Hematopoietic multipotent progenitor cell treated with erythropoietin and hydrocortisone succinate and interleukin-3 and kit ligand, for 15 days (in vitro differentiated cells): Measurements from ENCODE around the gene OR10G3.
"Not testable (repeated sequence)": the region's sequence is repeated elsewhere in the genome, so short reads cannot be mapped to it uniquely, and the experiment has no call there.

ENCODE experiments used
- DNase-seq: peaks from one replicate; pipeline ENCODE4 v3.0.0-alpha.2; 2015; ENCODE audit warnings: low spot score

OR10G3 gene, protein sequence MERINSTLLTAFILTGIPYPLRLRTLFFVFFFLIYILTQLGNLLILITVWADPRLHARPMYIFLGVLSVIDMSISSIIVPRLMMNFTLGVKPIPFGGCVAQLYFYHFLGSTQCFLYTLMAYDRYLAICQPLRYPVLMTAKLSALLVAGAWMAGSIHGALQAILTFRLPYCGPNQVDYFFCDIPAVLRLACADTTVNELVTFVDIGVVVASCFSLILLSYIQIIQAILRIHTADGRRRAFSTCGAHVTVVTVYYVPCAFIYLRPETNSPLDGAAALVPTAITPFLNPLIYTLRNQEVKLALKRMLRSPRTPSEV

DNA sequence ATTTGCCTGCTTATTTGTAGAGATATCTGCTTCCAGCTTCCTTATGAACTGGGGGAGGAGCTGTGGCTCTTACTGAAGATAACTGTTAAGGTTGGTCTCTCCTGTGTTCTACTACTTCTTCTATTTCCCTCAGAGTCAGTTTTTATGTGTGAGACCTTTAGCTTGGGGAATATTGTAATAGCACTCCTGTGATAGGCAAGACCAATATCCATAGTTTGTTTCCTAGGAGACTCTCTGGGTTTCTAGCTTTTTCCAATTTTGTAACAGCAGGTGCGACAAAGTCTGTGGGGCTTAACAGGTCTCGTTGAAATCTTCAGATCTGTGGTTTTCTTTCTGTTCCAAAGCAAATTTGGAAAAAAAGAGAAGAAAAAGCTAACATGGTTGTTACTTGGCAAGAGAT lies at the start of gene OR10G3:
TSS of gene OR10G3 (minus strand) at position 101 of the 400 bp plus-strand sequence. CDS start 9,332 bp downstream, outside the sequence.
- DNase-seq: no peak

DNA sequence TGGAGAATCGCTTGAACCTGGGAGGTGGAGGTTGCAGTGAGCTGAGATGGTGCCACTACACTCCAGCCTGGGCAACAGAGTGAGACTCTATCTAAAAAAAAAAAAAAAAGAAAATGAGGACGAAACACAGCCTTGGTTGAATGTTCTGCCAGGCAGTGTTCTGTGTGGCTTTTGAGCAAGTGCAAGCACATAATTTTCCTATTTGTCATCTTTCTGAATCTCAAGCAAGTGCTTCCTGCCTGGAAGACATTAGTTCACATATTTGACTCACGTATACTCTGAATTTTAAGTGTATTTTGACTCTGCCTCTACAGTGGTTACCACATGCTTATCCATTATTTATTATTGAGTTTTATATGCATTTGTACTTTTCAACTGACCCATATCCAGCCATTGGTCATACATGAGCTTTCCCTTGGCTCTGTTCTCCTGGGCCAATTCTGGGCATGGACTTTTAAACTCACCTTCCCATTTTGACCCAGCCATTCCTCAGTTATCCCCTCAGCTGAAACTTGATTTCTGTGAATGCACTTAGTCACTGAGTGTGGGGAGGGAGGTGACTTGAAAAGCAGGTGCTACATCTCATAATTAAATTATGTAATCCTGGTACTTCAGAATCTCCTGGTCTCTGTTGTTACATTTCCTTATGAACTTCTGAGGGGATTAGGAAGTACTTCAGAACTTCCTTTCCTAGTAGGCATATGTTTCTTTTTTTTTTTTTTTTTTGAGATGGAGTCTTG lies 46.8 kb upstream of the OR10G3 start:
- no peak for DNase-seq

DNA sequence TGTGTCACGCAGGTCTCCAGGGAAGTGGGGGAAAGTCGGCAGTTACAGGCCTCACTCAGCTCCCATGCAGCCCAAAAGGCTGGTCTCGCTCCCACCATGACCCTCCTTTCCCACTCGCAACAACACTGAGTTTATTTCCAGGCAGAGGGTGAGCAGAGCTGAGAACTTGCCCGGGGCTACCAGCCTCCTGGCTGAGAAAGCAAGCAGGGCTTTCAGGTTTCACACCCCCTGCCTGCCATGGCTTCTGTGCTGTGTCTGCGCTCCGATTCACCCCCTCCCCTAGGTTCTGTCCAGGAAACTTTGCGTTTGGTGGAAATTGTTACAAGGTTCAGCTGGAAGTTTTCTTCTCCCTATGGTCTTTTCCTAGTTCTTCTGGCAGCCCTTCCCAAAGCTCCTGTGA lies 37.7 kb upstream of the OR10G3 start:
- DNase-seq: no peak

DNA sequence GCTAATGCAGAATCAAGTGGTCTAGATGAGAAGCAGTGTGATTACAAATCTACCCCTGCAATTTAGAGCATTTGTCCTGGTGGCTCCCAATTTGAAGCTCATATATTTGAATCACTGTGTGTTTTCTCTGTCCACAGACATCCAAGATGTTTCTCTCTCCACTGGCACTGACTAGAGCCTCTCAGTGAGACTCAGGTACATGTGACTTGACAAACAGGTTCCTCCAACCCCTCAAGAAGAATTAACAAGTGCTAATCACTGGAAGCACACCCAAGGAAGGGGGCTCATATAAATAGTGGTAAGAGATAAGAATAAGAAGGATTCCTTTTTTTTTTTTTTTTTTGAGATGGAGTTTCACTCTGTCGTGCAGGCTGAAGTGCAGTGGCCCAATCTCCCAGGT lies 34.4 kb upstream of the OR10G3 start:
- DNase-seq: no peak

DNA sequence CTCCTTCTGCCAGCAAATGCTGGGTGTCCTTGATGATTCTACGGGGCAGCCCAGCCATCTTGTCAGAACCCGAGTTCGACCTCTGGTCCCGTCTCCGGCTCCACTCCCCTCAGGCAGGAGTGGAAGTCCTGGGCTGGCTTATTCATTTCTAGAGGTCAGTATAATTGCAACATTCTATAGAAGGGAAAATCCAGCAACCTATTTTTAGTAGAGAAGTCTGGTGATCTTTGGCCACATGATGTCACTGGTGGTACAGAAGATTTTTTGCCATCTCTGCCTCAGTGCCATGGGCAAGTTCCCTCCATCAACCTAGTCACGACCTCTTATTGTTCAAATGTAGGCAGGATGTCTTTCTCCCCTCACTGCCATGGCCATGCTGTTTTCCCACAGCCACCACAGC lies 32.4 kb upstream of the OR10G3 start:
- no peak for DNase-seq

DNA sequence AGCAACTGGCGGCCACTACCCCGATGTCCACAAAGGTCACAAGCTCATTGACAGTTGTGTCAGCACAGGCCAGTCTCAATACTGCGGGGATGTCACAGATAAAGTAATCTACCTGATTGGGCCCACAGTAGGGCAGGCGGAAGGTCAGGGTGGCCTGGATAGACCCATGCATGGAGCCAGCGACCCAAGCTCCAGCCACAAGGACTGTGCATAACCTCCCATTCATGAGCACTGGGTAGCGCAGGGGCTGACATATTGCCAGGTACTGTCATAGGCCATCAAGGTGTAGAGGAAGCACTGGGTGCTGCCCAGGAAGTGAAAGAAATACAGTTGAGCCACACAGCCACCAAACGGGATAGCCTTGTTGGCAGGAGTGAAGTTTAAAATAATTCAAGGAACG lies 22.3 kb upstream of the OR10G3 start:
- DNase-seq: not testable (repeated sequence)

DNA sequence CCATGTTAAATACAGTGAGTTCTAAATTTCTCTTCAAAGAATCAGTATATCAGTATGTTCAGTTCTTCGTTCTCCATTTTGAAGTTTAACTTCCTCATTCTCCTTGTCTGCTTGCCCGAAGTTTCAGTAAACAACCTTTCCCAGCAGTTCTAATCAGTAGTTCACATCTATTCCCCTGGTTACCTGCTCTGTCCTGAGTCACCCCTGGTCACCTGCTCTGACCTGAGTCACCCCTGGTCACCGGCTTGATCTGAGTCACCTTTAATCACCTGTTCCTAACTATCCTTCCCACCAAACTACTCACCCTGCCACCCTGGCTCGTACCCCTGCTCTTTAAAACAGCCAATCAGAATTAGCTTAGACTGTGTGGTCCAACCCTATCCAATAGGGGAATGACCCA lies 9.4 kb upstream of the OR10G3 start:
- DNase-seq: no peak

DNA sequence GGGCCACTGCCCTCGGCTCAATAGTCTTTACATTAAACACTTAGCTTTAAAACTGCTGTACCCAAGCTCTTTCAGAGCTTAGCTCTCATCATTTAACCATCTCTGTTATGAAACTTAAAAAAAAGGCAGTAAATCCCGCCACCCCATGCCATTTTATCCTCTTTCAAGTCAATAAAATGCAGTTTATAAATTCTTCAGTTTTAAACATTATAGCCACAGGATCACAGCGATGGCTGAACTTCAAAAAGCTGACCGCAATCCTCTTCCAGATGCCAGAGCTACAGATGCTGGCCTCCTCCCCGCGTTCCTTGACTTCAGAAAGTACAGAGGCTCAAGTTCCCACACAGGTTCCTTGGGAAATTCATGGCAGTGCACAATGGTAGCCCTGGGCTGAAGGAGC lies 4.2 kb downstream of the OR10G3 start:
- no peak for DNase-seq

DNA sequence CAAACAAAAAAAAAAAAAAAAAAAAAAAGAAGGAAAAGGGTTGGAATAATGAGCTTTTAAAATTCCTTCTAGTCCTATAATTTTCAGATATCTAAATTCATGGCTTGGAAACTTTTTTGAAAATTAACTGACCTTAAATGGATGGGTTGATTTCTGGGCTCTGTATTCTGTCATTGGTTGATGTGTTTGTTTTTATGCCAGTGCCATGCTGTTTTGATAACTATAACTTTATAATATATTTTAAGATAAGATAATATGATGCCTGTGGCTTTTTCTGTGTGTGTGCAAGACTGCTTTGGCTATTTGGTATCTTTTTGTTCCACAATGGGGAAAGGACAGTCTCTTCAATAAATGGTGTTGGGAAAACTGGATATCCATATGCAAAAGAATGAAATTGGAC lies 7.3 kb downstream of the OR10G3 start:
- DNase-seq: no peak

DNA sequence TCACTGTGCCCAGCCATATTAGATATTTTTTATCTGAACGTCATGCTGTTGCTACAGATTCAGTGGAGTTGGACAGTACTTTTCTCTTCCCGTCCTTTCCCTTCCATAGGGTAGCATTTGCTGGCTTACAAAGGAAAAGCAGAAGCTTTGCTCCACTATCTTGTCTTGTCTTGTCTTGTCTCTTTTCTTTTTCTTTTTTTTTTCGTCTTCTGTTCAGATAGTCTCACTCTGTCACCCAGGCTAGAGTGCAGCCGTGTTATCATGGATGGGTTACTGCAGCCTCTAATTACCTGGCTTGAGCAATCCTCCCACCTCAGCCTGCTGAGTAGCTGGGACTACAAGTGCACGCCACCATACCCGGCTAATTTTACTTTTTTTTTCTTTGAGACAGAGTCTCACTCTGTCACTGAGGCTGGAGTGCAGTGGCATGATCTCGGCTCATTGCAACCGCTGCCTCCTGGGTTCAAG lies 21.1 kb downstream of the OR10G3 start:
- no peak for DNase-seq

DNA sequence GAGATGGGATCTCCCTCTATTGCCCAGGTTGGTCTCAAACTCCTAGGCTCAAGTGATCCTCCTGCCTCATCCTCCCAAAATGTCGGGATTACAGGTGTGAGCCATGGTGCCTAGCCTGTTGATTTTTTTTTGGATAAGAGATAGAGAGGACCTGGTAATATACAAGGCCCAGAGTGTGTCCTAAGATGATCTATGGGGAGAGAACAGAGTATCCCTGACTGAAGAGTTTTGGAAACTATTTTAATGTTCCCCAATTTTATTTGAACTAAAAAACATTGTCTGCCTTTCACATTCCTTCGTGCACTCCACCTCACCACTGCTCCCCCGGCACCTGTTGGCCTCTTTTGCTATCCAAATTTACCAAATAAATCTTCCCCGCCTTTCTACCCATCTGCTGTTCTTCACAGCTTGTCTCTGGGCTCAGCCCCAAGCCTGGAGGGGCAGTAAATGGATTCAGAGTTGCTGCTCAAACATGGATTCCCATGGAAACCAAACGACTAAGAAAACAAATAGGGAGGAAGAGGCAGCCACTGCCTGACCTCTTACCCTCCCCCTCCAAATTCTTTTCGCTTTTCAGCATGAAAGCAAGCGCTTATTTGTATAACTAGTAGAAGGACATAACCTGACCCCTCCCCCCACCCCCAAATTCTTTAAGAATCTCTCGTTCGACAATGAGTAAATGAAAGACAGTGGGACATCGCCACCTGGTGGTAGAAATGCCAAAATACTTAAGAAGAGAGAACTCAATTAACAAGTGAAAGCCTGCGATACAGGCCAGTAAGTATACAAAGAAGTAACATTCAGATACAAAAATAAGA lies 22.6 kb downstream of the OR10G3 start:
- DNase-seq: peak; percentile 85

DNA sequence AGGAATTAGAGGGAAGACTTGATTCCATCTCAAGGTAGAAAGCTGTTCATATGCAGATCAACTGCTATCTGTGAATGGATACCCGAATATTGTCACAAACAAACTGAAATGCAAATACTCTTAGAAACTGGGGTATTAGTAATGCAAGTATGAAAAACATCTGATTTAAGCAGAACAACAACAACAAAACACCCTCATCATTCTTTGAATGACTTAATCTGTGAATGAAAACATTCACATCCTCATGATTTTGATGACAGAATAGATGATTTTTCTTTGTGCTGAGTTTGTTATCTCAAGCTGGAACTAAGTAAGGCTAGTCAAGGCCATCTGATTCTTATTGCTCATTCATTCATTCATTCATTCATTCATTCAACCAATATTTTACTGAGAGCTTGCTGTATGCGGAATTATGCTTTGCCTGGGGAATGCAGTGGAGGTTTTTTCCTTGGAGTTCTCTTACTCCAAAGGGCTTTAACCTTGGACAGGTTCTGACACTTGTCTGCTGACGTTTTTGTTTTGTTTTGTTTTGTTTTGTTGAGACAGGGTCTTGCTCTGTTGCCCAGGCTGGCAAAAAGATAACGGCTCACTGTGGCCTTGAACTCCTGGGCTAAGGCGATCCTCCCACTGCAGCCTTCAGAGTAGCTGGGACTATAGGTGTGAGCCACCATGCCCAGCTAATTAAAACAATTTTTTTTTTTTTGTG lies 23.3 kb downstream of the OR10G3 start:
- DNase-seq: no peak

DNA sequence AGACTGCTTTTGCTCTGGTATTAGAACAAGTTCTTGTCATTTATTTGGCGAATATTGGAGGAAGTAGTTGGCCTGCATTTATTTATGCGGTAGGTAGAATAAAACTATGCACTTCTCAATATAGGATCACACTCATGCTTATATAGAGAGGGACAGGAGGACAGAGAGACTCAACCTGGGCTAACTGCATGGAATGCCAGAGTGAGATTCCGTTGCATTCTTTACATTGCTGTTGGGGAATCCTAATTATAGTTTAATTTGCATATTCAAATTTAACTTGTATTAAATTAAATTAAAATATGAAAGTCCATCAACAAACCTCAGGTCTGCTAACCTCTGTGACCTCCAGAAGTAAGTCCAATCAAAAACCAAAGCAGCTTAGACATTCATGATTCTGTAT lies 26.6 kb downstream of the OR10G3 start:
- no peak for DNase-seq

DNA sequence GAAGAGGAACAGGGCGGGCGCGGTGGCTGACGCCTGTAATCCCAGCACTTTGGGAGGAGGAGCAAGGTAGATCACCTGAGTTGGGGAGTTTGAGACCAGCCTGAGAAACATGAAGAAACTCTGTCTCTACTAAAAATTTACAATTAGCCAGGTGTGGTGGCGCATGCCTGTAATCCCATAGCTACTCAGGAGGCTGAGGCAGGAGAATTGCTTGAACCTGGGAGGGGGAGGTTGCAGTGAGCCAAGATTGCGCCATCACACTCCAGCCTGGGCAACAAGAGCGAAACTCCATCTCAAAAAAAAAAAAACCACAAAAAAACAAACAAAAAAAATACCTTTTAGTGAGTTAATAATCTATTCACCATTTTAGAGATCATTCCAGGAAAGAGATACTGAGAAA lies 35.3 kb downstream of the OR10G3 start:
- not testable (repeated sequence) for DNase-seq

DNA sequence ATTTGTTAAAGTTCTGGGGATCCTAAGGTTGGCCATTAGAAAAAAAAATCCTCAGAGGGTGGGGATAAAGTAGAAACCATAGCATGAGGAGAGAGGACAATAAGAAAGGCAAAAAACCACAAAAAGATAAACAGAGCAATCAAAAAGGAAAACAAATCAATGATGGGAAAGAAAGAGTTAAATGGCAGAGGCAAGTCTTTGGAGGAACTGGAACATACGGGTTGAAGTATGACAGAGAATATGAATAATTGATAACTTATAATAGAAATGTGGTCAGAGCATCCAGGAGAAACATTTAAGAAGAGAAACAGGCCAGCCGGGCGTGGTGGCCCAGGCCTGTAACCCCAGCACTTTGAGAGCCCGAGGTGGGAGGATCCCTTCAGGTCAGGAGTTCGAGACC lies 35.9 kb downstream of the OR10G3 start:
- DNase-seq: no peak

DNA sequence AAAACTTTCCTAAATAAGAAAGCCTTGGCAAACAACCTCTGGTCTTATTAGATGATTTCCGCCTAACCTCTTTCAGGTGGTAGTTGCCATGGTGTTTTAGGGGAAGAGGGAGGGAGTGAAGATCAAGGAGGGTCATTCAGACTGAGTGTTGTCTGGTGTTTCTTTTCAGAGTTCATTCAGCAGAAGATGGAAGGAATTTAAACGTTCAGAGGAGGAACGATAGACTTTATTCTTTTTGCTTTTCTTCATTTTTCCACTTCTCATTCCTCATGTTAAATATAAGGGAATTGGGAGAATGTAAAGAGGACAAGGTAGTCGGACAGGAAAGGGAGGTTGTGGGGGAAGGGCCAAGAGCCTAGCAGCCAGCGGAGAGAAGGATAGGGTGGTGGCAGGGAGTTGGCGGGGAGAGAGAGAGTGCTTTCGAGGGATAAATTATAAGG lies 36.3 kb downstream of the OR10G3 start:
- no peak for DNase-seq

DNA sequence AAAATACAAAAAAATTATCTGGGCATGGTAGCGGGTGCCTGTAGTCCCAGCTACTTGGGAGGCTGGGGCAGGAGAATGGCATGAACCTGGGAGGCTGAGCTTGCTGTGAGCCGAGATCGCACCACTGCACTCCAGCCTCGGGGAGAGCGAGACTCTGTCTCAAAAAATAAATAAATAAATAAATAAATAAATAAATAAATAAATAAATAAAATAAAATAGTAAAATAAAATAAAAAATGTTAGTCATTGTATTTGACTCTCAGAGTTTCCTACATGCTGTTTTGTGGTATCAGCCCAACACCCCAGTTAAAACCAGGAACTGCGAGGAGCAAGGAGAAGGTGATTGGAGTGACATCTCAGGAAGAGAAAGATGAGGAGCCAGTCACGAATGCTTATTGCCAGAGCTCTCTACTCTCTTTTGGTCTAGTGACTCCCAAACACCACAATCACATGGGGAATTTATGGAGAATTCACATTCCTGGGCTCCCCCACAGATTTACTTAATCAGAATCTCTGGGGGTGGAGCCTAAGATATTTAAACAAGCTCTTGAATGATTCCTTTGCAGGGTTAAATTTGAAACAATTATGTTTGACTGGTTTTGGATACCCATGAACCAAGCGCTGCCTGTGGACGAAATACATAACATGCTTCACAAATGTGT lies 38.3 kb downstream of the OR10G3 start:
- DNase-seq: no peak

DNA sequence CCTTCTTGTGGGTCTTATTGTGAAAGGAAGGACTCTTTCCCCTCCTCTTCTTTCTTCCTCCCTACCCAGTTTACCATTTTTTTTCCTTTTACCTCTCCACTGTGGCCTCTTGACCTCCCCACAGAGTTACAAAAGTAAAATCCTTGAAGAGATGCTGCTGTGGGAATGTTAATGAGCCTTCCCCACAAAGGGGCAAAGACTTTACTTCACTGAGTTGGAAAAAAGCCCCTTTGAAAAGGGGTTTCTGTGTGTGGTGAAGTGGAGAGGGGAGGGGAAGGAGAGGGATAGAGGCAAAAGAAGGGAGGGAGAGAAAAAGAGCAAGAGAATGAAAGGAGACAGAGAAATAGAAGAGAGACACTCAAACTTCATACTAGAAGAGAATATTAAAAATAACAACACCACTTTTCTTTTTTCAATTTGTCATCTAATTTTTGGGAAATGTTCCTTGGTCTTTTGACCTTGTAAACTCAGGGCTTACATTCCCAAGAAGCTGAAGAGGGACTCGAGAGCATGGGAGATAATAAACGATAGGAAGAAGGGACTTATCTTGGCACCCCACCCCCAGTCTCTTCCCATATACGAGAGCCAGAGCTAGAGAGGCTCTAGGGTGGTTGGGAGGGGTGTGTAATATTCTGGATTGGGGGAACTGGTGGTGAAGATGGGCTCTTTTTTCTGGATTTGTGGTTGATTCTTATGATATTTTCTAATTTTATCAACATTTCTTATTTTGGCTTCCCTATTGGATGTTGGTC lies 40.5 kb downstream of the OR10G3 start:
- DNase-seq: no peak

DNA sequence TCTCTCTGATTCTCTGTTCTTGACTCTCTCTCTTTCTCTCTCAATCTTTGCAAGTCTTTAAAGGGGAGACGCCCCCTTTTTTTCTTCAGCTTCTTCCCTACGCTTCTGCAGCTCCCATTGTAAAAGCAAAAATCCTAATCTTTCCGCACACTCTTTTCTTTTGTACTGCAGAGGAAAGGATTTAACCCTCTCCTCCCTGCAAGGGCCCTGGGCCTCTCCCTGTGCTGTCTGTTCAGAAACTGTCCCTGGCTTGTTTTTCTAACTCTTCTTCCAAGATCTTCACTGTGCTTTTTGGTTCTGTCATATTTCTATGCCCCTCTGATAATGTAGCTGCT lies 42.8 kb downstream of the OR10G3 start:
- DNase-seq: no peak

DNA sequence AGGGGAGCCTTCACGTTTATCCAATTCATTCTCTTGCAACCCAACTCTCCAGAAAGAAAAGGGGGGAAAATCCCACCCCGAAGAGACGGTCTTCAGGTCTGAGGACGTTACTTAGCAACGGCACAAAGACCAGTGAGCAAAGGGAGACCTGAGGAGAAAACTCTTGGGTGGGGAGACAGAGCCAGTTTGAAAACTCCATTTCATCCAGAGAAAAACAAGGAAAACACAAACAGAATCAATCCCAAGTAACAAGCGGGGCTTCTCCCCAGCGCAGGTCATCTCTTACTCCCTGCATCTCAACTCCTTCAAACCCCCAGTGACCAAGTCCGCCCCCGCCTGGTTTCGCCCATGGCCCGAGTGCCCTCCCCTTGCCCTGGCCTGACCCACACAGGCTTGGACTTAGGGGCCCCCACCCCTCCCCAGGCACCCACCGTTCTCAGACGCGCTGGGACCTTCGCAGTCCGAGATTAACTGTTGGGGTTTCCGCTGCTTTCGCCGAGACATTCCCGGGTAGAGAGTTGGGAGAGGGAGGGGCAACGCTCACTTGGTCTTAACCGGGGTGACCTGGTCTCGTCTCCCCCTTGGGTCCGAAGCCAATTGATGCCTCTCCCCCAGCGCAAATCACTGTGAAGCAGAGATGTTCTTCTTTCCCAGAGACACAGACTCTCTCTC lies 43.3 kb downstream of the OR10G3 start:
- DNase-seq: no peak
